ENCODE data around the gene PRR23A. TPM values are rescaled to one million over a fixed set of nuclear protein-coding genes. Genes with fewer than 3 reads are reported as not detected.

Gene PRR23A
- total RNA-seq, 3 donors from 2014 or later (not counting 1 experiment from before 2014, with no cell fraction given), result not detected

DNA sequence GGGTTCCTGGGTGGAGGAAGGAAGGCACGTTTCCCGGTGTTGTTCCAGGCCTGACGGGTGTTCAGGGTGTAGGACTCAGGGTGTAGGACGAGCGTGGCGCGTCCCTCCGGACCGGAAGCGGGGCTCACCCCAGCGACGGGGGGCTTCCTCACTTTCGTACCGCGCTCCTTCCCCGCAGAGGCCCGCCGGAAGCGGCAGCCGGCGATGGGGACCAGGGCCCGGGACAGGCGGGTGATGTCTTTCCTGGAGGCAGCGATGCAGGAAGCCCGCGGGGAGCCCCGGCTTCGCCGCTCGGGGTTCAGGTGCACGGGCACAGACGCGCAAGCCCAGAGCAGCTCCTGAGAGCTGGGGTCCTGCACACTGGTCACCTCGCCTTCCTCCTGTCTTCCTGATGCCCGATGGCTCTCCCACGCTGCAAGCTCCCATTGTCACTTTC lies 45.6 kb downstream of the PRR23A start:
- TF ChIP-seq, protein P1, sequence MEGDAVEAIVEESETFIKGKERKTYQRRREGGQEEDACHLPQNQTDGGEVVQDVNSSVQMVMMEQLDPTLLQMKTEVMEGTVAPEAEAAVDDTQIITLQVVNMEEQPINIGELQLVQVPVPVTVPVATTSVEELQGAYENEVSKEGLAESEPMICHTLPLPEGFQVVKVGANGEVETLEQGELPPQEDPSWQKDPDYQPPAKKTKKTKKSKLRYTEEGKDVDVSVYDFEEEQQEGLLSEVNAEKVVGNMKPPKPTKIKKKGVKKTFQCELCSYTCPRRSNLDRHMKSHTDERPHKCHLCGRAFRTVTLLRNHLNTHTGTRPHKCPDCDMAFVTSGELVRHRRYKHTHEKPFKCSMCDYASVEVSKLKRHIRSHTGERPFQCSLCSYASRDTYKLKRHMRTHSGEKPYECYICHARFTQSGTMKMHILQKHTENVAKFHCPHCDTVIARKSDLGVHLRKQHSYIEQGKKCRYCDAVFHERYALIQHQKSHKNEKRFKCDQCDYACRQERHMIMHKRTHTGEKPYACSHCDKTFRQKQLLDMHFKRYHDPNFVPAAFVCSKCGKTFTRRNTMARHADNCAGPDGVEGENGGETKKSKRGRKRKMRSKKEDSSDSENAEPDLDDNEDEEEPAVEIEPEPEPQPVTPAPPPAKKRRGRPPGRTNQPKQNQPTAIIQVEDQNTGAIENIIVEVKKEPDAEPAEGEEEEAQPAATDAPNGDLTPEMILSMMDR (IDR thresholded peaks at IDR 0.05), result no peak
- H3K4me3 ChIP-seq (ENCODE audit: low read length), result no peak overlapping the region
- intact Hi-C loops (cut with micrococcal nuclease), result no loop called here

More for the DNA sequence above, 45.6 kb downstream of the PRR23A start:
- no peak overlapping the region for H3K27ac Mint-ChIP-seq
- Histone ChIP-seq H3K27ac (ENCODE audit: low read length) (no peak overlapping the region), H3K27me3 (ENCODE audit: control insufficient read depth, insufficient read depth, low read length) (peaks cover 18% of the 10 kb centered on the region), H3K36me3 (ENCODE audit: control insufficient read depth, insufficient read depth, low read length) (no peaks in the 10 kb centered on the region), H3K9me3 (ENCODE audit: control insufficient read depth, insufficient read depth, low read length) (no peaks in the 10 kb centered on the region), H3K4me1 (ENCODE audit: control insufficient read depth, insufficient read depth, low read length) (peaks cover 7% of the 10 kb centered on the region)
- peaks cover 2 to 3% of the 10 kb centered on the region in 2 donors for H3K9me3 Mint-ChIP-seq
- WGBS (ENCODE audit: insufficient coverage), result 3% methylated on average over 36 of the region's 36 CpGs
- peaks cover 11 to 17% of the 10 kb centered on the region in 2 donors for H3K4me1 Mint-ChIP-seq
- no peaks in the 10 kb centered on the region for H3K36me3 Mint-ChIP-seq
- no peak overlapping the region for H3K4me3 Mint-ChIP-seq
- peaks cover 39 to 50% of the 10 kb centered on the region in 2 donors for H3K27me3 Mint-ChIP-seq (ENCODE audit: low read depth in 2 of 2)
- ATAC-seq (no peak), DNase-seq (peak in 1 of 2 donors; percentile 8)

Other genes starting within 250 kb of the PRR23A start
- 10 to 100 TPM; 13.2 to 20.2 (median 18.0) TPM for gene PIK3CB, start 171.3 kb downstream of the PRR23A start, total RNA-seq
- gene FOXL2, start 59.1 kb downstream of the PRR23A start, total RNA-seq, result not detected
- gene FOXL2NB, start 59.1 kb downstream of the PRR23A start, total RNA-seq, result not detected
- gene PRR23B, start 14.7 kb upstream of the PRR23A start, total RNA-seq, result not detected
- gene PRR23C, start 38.6 kb upstream of the PRR23A start, total RNA-seq, result not detected